ENCODE results near the gene SS18.
"Not testable (repeated sequence)": the region's sequence is repeated elsewhere in the genome, so short reads cannot be mapped to it uniquely, and the experiment has no call there.

The SS18 gene, protein sequence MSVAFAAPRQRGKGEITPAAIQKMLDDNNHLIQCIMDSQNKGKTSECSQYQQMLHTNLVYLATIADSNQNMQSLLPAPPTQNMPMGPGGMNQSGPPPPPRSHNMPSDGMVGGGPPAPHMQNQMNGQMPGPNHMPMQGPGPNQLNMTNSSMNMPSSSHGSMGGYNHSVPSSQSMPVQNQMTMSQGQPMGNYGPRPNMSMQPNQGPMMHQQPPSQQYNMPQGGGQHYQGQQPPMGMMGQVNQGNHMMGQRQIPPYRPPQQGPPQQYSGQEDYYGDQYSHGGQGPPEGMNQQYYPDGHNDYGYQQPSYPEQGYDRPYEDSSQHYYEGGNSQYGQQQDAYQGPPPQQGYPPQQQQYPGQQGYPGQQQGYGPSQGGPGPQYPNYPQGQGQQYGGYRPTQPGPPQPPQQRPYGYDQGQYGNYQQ

DNA sequence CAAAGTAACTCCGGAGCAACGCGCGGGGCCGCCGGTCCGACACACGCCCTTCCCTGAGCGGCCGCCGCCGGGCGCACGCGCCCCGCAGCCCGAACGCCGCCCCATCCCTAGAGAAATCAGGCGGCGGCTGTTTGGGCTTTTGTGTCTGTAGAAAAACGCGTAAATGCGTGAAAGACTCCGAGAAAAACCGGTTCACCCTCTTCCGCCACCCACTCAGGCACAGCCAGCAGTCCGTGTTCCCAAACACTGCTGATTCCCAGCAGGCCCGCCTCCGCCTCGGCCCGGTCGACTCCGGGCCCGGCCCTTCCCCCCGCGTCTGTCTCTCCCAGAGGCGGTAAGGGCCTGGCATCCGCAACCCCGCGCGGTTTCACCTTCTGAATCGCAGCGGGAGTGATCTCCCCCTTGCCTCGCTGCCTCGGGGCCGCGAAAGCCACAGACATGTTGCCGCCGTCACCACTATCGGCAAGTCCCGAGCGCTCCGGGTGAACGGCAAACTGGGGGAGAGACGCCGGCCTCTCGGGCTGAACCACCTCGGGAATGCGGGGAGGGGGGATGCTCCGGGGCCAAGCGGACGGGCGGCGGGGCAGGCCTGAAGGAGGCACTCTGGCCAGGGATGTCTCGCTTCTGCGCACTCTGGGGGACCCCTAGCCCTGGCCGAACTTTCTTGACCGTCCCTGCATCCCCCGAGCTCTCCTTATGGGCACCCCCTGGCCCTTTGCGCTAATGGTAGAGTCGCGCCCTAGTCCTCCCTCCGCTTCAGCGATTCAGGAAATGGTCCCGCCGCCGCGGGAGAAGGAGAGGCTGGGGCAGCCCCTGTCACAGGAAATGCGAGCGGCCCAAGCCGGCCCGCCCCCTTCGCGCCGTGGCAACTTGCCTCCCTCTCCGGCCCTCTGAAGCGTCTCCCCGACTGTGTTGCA, at the start of gene SS18:
SS18 (minus strand) TSS at position 484 of the 917 bp plus-strand sequence; CDS start at position 440, 44 bp downstream.
- DNase-seq = peak; percentile 84 to 86

DNA sequence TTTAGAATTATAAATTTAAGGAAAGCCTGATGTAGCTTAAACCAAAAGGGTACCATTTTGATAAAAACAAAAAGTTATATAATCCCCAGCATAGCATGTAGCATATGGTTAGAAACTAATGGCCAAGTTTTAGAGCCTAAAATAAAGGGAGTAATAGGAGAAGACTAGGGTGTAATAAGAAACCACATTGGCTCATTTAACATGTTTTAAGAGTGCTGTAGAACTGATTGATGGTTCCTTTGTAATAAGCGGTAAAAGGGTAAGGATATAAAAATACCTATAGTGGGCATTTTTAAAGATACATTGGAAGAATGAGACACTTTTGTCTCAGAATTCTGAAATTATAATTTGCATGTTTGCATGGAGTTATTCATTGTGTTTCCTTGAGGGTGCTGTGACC, 45.1 kb upstream of the SS18 start:
- no peak for DNase-seq

DNA sequence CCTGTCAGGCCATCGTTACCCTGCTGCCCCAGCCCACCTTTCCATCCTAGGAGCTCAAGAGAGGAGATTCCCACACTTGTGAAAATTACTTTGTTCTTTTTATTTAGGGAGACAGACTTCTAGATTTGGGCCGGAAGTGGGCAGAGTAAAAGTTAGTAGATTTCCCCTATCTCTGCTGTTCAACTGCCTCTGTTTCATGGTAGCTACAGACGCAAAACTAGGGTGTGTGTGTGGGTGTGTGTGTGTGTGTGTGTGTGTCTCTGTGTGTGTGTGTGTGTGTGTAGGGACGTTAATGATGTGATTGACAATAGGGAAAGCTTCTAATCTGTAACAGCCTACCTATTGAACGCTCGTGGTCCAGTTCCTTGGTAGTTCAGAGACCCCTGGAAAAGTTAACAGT, 43.7 kb upstream of the SS18 start:
- DNase-seq = peak in 1 of 2 experiments; percentile 8

DNA sequence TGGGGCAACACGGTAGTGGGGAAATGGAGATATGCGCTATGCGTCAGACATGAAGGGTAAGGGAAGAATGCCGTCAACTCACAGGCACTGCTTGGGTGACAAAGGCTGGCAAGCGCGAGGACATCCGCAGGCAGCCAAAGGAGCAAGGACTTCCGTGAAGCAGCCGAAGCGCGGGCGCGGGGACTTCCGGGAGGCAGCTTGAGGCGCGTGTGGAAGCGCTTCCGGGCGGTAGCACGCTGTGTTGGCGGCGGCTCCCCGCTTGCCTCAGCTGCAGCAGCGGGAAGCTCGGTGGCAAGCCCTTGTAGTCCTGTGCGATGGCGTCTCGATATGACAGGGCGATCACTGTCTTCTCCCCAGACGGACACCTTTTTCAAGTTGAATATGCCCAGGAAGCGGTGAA, 43.2 kb upstream of the SS18 start, which contains the start of gene PSMA8:
PSMA8 (plus strand) TSS at position 218 of the 400 bp plus-strand sequence; CDS start at position 315, 97 bp downstream.
- peak; percentile 35 to 55 for DNase-seq

DNA sequence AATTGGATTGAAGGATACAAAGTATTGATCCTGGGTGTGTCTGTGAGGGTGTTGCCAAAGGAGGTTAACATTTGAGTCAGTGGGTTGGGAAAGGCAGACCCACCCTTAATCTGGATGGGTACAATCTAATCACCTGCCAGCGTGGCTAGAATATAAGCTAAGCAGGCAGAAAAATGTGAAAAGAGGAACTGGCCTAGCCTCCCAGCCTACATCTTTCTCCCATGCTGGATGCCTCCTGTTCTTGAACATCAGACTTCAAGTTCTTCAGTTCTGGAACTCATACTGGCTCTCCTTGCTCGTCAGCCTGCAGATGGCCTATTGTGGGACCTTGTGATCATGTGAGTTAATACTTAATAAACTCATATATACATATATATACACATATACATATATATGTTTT, 37.8 kb upstream of the SS18 start:
- not testable (repeated sequence) for DNase-seq

DNA sequence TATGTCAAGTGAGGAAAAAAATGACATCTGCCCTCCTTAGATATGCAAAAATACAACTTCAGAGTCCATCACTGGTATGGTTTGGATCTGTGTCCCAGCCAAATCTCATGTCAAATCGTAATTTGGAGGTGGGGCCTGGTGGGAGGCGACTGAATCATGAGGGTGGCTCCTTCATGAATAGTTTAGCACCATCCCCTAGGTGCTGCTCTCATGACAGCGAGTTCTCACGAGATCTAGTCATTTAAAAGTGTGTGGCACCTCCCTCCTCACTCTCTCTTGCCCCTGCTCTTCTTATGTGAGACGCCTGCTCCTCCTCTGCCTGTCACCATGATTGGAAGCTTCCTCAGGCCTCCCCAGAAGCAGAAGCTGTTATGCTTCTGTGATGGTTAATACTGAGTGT, 37.4 kb upstream of the SS18 start:
- no peak for DNase-seq

DNA sequence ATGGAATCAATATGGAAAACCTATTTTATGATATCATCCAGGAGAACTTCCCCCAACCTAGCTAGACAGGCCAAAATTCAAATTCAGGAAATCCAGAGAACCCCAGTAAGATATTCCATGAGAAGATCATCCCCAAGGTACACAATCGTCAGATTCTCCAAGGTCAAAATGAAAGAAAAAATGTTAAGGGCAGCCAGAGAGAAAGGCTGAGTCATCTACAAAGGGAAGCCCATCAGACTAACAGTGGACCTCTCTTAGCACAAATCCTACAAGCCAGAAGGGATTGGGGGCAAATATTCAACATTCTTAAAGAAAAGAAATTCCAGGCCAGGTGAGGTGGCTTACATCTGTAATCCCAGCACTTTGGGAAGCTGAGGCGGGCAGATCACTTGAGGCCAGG, 31.6 kb upstream of the SS18 start:
- not testable (repeated sequence) for DNase-seq

DNA sequence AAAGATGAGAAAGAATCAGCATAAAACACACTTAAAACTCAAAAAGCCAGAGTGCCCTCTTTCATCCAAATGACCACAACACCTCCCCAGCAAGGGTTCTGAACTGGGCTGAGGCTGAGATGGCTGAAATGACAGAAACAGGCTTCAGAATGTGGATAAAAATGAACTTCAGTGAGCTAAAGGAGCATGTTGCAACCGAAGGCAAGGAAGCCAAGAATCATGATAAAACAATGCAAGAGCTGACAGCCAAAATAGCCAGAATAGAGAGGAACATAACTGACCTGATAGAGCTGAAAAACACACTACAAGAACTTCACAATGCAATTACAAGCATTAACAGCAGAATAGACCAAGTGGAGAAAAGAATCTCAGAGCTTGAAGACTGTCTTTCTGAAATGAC, 31.1 kb upstream of the SS18 start:
- DNase-seq = no peak

DNA sequence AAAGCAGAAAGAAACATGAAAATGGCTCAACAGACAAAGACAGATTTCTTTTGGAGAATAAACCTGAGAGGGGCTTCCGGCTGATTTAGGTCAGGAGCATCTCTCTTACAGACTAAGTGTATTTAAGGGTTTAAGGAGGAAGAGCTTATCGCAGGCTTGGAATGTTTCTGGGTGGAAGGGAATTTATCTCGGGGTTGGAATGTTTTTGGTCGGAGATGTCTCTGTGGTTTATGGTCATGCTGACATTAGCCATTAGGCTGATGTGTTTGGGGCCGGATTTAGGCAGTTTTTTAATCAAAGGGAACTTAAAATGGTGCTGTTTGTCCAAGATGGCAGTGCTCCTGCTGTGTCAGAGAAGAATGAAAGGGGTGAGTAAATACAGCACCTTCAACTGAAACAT, 28.8 kb upstream of the SS18 start:
- no peak for DNase-seq

DNA sequence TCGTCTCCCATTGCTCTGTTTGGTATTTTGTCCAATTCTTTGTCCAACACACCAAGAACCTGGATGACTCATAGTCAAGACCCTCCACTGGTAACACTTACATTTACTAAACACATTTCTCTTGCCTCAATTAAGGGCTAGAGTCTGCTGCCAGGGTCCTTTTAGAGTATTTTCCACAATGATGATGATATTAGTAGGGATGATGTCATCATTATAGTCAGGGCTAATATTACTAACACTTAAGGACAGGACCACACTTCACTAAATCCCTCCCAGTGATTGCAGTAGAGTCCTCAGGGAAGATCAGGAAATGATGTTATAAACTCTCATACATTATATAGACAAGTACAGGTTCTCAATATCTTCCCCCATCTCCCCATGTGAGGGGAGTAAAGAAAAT, 13.6 kb upstream of the SS18 start:
- no peak for DNase-seq

DNA sequence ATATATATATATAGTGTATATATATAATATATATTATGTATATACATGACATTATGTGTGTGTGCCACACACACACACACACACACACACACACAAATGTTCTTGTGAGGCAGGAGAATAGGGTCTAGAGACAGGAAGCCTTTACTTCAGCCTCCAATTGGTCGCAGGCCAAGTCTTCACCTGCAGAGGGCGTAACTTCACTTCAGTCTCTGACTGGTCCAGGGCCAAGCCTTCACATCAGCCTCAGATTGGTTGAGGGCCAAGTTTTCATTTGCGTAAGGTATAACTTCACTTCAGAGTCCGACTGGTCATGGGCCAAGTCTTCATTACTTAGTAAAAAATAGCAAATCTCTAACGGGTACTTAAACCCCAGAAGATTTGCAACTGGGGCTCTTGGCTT, 13.2 kb upstream of the SS18 start:
- peak; percentile 12 to 18 for DNase-seq

DNA sequence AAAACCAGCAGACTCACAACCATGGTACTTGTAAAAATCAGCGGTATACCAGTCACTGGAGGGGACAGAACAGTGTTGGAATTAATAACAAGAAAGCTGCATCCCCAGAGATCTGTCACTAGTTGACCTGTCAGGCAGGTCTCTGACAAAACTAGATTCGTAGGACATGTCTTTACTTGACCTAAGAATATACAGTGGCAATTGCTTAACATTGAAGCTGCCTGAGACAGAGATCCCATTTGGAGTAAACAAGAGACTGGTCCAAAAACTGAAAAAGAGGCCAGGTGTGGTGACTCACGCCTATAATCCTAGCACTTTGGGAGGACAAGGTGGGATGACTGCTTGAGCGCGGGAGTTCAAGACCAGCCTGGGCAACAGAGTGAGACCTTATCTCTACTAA, 7.2 kb upstream of the SS18 start:
- no peak for DNase-seq

DNA sequence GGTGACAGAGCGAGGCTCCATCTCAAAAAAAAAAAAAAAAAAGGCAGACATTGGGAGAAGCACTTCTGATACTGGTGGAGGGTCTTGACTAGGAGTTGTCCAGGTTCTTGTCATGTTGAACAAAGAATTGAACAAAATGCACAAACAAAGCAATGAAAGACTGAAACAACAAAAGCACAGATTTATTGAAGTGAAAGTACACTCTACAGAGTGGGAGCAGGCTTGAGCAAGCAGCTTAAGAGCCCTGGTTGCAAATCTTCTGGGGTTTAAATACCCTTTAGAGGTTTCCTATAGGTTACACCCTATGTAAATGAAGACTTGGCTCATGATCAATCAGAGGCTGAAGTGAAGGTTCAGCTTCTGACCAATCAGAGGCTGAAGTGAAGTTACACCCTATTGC, 6.4 kb upstream of the SS18 start:
- no peak for DNase-seq

DNA sequence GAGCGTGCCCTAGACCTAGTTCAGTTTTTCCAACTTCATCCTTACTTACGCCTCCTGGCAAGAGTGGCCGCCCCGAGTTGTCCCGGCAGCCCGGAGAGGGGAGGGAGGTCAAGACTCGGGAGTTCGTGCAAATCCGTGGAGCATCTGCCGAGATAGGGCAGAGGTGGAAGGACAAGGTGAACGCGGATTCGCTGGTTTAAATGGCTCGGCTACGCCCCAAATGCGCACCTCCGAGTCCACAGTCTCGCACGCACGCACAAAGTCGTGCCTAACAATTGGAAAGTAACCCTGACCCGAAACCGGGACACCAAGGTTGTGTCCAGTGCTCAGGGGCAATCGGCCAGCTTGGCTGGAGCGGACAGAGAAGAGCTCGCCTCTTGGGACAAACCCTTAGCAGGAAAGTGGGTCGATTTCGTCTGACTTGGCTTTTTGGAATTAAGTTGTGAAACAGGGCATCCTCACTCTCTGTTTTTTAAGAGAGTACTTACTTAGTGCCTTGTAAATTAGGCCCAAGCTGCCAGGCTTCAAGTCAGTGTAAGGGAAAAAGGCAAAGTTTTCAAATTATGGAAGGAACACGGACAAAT, 726 bp upstream of the SS18 start:
- DNase-seq = no peak

DNA sequence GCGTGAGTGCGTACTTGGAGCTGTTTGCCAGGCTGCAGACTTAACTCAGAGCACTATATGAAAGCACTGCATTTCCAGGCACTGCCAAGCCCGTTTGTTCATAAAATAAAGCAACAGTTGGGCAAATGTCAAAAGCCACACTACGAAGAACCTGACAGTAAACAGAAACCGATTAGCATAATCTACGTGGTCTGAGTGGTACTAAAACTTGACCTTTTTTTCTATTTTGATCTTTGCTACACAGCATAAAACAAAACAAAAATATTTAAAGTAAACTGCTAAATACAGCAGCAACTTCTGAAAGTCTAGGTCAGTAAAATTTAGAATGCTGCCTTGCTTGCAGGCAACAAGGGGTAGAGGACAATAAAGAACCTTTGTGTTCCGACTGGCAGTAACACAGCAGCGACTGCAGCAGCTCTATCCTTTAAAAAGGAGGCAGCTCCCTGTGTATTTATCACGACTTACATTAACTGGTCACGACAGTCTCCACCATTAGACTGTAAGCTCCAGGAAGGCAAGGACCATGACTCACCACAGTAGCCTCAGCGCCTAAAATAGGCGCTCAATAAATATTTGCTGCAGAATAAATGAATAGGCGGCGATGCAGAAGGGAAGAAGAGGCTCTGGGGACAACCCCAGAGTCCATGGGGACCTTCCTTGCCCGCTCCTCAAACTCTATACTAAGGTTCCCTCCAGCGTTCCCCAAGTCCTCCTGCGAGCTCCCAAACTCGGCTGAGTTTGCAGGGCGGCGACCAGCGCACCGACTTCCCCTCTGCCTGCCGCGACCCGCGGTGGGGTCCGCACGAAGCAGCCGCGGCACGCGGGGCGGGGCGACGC, 902 bp downstream of the SS18 start:
- peak in 1 of 2 experiments; percentile 0 for DNase-seq

DNA sequence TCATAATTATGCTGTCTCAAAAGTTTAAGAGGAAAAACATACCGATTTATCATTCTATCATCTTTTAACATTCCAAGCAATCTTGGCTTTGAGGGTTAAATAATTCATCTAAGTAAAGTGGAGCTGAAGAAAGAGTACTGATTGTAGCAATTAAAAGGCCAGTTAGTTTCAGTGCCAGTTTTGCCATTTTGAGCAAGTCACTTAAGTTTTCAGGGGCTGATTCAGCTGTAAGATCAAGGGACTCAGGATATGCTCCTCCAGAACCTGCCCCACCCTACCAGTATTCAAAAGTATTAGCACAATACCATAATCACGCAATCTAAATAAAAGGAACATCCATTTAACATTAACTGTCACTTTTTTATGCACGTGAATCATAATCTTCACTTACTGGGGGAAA, 1.9 kb downstream of the SS18 start:
- no peak for DNase-seq

DNA sequence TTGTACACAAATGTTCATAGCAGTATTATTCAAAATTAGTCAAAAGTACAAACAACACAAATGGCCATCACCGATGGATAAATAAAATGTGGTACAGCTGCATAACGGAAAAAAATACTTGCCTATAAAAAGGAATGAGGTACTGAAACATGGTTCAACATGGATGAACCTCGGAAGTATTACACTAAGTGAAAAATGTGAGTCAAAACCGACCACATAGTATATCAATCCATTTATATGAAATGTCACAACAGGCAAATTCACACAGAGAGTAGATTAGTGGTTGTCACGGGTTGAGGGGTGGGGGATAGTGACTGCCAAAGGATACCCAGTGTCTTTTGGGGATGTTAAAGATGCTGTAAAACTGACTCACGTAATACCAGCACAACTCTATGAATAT, 3.5 kb downstream of the SS18 start:
- DNase-seq = no peak

DNA sequence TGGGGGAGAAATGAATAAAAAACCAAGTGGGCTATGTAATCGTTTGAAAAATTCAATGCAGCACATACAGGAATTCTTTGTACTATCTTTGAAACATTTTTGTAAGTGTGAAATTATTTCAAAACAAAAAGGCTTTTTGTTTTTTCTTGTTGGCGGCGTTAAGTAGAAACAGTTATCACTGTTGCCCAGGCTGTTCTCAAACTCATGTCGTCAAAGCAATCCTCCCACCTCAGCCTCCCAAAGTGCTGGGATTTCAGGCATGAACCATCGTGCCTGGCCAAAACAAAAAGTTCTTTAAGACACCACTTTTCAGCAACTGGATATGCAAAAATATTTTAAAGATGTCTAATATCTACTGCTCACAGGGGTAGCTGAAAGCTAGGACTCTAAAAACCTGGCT, 5.4 kb downstream of the SS18 start:
- DNase-seq = no peak

DNA sequence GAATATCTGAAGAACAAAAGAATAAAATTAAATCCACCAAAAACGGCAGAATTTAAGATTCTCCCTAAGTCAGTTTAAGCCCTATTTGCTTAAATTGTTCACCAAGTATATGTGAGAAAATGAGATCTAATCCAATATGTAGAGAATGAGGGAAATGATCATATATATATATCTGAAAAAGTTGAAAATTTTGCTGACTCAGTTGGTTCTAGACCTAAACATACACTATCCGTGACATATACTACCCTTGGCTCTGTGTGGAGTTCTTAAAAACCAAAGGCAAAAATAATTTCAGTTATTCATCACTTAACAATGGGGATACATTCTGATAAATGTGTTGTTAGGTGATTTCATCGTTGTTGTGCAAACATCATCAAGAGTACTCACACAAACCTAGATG, 7.3 kb downstream of the SS18 start:
- DNase-seq = no peak

DNA sequence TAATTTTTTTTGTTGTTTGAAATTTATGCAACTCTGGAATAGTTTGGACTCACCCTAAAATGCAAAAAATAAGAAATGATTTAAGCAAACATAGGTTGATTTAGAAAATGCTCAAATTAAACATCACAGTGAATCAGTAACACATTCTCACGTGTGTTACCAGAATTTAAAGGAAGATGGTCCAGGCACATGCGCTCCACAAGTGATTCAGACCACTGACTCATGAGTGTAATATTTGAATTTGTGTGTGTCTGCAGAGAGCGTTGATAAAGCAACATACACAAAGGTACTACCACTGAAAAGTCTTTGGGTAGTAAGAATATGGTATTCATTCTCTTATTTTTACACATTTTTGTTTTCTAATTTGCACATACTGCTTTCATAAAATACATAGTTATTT, 7.9 kb downstream of the SS18 start:
- DNase-seq = no peak

DNA sequence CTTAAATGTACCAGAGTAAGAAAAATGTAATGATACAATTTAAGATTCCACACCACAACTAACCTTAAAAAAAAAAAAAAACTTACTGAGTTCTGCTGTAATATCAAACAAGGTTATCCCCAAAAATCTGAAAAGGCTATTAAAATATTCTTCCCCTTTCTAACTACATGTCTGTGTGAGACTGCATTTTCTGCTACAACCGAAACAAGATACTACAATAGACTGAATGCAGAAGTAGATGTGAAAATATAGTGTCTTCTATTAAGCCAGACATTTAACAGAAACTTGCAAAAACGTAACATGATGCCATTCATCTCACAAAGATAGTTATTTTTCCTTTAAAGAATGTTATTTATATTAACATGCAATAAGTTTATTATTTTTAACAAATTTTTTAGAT, 16.2 kb downstream of the SS18 start:
- DNase-seq = no peak

DNA sequence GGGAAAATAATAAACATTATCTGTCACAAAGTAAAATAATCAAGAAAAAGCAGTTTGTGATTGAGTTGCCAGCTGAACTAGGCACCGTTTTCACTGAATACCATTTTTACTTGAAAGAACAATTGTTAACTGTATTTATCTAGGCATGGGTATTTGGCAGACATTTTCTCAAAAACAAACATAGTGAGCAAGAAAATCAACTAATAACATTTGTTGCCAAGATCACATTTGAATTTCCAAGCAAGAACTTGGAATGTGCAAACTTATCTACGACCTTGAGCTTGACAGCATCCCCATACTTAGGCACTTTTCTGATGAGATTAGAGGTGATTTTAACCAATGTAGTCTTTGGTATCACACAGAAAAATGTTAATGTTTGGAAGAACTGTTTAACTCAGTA, 16.7 kb downstream of the SS18 start:
- DNase-seq = no peak

DNA sequence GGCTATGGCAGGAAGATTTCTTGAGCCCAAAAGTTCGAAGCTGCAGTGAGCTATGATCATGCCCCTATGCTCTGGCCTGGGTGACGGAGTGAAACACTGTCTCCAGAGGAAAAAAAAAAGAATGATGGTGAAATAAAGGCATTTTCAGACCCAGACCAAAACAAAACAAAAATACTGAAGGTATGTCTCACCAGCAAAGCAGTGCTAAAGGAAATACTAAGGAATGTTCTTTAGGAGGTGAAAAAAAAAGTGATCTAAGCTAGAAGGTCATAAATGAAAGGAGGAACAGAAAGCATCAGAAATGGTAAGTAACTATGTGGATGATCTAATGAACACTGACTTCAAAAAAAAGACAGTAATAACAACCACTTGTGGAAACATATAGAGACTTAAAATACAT, 18.7 kb downstream of the SS18 start:
- no peak for DNase-seq
